ENCODE measurements around the gene DPP9.

DPP9 gene

GRCh38 chr19:4707956-4708650 lies 15.5 kb downstream of the DPP9 start:
- DNase-seq, result no peak

GRCh38 chr19:4707322-4707721 lies 16.3 kb downstream of the DPP9 start:
- no peak for DNase-seq

DNA sequence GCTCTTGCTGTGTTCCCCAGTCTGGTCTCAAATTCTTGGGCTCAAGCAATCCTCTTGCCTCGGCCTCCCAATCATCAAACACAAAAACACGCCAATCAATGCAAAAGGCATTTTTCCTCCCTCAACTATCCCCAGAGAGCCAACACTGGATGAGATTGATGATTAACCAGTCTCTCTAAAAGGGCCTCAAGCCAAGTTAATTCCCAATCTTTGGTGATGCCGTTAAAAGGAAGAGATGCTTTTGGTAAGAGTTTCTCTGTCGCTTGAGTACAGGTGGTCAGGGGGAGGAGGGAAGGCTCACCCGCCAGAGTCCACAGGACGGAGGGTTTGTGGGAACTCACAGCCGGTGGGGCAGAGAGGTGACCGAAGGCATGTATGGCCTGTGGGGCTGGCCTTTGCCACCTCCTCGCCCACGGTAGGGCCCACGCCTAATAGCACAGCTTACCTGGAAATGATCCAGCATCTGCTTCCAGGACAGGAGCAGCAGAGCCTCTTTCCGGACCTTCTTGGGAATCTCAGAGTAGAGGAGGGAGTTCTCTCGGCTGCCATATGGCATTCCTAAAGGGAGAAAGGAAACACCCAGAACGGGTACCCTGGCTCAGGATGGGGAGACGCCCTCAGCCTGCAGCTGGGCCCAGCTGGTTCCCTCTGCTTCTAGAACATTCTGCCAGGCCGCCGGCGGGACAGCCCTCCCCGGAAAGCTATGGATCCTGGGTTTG lies 18.1 kb downstream of the DPP9 start:
- DNase-seq, result no peak

GRCh38 chr19:4704317-4704673 lies 19.3 kb downstream of the DPP9 start:
- no peak for DNase-seq

GRCh38 chr19:4703671-4704316 lies 19.8 kb downstream of the DPP9 start:
- no peak for DNase-seq

DNA sequence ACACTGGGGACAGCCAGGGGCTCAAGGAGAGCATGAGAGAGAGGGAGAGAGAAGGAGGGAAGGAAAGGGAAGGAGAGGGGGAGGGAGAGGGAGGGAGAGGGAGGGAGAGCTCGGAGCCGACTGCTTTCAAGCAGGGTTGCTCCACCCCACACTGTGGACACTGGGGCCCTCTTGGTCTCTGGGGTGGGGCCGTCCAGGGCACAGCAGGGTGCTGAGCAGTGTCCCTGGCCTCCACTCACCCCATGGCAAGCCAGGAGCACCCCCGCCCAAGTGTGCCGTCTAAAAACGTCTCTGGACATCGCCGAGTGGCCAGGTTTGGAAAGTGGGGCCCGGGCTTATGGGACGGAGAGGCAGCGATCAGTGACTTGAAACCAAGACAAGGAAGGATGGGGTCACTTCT lies 20.9 kb downstream of the DPP9 start:
- DNase-seq, result no peak

- no peak for DNase-seq
These were observed 22.1 kb downstream of the DPP9 start for GRCh38 chr19:4701557-4701956.

GRCh38 chr19:4700693-4700970 lies 23.0 kb downstream of the DPP9 start:
- no peak for DNase-seq

DNA sequence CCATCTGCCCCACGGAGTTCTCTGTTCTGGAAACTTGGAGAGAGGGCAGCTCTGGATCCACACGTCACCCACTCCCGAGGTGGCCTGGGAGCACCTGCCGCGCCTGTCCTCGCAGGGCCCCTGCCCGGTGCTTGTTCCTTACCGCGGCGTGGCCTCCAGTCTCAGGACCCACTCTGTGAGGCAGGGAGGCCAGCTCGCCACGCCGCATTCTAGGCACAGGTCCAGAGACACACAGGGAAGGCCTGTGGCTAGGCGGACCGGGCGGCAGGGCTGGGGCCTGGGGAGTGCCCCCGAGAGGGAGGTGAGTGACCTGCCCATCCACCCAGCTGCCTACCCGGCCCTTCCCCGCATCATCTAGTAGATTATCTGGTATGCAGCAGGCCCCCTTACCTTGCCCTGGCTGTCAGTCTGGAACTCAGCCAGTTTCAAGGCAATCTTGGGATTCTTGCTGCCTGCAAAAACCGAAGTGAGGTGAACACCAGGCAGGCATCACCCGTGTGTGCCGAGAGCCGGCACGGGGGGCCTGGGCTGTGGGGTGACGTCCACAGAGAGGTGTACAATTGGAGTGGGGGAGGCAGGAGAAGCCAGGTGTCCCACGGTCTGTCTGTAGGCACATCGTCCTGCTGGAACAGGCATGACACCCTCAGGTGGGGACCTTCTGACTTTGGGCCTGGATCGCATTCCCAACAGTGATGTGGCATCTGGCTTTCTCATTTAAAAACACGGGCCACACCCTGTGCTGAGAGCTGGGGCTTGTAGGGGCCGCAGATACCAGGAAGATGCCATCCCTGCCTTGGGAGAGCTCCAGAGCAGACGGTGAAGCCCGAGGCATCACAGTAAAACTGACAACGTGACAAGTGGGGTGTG lies 23.6 kb downstream of the DPP9 start:
- no peak for DNase-seq

- DNase-seq, result no peak
These were observed 26.3 kb downstream of the DPP9 start for GRCh38 chr19:4697304-4697703.

GRCh38 chr19:4695224-4695731 lies 28.4 kb downstream of the DPP9 start:
- DNase-seq, result no peak

DNA sequence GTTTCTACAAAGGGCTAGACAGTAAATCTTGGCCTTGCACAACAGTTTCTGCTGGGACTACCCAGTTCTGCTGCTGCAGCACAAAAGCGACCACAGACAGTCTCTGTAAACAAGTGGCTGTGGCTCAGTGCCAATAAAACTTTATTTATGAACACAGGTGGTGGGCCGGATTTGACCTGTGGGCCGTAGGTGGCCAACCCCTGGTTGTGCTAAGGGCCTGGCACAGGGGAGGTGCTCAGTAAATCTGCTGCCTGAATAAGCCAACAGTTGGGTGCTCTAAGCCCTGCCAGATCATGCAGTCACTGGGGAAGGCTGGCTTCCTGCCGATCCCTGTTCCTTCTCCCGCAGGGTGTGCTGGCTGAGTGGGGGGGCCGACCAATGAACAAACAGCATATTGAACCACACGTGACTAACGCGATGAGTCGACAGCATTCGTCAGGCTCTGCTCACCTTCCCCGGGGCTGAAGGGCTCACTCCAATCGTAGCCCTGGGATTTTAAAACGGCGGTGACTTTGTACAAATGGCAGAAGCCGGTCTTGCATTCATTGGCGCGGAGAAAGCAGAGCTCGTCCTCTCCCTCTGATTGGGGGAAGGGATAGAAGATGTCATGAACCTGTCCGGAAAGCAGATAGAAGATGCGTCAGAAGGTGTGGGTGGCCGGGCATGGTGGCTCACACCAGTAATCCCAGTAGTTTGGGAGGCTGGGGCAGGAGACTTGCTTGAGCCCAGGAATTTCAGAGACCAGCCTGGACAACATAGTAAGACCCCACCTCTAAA lies 29.2 kb downstream of the DPP9 start:
- no peak for DNase-seq

GRCh38 chr19:4693471-4694121 lies 30.0 kb downstream of the DPP9 start:
- no peak for DNase-seq

DNA sequence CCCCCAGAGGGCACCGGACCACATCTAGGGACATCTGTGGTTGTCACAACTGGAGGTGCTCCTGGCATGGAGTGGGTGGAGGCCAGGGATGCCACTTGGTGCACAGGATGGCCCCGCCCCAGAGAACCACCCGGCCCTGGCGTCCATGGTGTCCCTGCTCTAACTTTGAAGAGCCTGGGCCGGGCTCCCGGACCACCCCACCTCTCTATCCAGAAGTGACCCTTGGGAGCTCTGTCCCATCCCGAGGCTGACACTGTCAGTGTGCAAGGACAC lies 30.6 kb downstream of the DPP9 start:
- no peak for DNase-seq

- no peak for DNase-seq
These were observed 31.2 kb downstream of the DPP9 start for GRCh38 chr19:4692251-4693077.

DNA sequence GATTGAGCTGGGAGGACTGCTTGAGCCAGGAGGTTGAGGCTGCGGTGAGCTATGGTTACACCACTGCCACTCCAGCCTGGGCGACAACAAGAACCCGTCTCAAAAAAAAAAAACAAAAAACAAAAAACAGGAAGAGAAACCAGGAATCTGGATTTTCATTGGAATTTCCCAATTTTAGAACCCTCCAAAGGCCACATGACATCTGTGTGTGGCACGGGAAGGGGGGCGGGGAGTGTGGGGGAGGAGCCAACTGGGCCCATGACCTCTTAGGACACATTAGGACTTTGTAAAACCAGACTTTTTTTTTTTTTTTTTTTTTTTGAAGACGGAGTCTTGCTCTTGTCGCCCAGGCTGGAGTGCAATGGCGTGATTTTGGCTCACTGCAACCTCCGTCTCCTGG lies 32.3 kb downstream of the DPP9 start:
- DNase-seq, result no peak

DNA sequence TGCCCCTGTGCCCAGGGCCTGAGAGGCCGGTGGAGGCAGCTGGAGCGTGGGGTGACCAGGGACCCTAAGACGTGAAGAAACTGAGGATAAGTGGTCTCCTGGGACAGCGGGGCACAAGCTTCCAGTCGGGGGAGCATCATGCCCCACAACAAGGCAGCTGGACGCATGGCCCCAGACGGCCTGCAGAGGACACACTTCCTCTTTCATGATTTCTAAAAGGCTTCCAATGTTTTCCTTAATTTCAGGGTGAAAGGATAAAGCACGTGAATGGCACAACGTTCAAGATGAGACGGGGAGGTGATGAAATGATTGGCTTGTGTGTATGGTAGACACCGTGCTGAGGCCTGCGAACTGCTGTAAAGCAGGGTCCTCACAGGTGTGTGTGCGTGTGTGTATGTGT lies 33.3 kb downstream of the DPP9 start:
- no peak for DNase-seq

- no peak for DNase-seq
These were observed 34.2 kb downstream of the DPP9 start for GRCh38 chr19:4689403-4689802.

DNA sequence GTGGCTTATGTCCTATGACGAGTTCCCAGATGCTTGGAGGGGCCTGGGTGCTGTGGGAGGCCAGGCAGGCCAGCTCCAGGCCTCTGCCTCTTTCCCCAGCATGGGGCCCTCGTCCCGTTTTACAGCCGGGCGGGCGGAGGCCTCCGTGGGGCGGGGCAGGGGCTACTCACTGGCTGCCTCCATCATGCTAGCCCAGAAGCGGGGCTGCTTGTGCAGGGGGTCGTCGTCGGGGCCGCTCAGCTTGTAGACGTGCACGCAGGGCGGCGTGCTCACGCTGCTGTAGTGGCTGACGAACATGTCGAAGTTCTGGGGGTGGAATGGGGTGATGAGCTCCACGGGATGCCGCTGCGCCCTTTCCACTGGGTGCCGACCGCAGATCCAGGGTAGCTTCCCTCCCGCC lies 35.1 kb downstream of the DPP9 start:
- DNase-seq, result no peak

- no peak for DNase-seq
These were observed 36.2 kb downstream of the DPP9 start for GRCh38 chr19:4687396-4687795.

DNA sequence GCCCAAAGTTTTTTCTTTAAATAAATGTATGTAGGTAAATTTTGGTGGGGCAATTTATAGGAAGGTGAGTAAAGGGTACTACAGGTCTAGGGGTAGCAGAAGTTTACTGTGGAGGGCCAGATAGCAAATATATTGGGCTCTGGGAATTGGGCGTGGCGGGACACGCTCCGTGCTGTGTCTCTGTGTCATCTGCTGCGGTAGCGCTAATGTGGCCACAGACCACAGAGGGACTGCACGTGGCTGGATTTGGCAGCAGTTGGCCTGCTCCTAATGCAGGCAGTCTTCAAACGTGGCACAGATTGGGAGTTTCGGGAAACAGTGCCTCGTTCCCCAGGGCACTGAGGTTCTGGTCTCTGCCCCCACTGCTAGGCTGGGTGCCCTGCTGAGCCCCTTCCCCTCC lies 36.9 kb downstream of the DPP9 start:
- no peak for DNase-seq

Data from stimulated activated CD4-positive, alpha-beta T cell treated with anti-CD3 and anti-CD28 coated beads, Interleukin-4, amount 100 ng/mL, for 1 hour (primary cell).